ENCODE data around the gene OR6Y1.

Gene OR6Y1

GRCh38 chr1:158506369-158506987 lies 47.7 kb downstream of the OR6Y1 start:
- no peak for DNase-seq (ENCODE audit: low read depth)

DNA sequence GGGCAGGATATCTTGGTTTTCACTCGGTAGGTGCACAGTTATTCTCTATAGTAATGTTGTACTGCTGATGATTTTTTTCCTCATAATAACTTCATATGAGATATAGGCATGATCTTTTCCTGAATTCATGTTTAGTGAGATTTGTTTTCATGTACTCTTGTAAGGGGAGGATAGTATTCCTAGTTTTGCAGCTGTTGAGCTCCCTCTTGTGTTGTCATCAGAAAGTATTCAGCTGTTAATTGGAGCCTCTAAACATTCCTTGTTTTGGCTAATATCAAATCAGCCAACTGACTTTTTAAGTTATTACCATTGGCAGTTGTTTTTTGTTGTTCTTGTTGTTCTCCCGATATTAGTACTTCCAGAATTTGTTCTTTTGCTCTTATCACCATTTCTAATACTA lies 57.8 kb downstream of the OR6Y1 start:
- no peak for DNase-seq (ENCODE audit: low read depth)

- DNase-seq (ENCODE audit: low read depth), result no peak
Observed at GRCh38 chr1:158494796-158495195, 59.4 kb downstream of the OR6Y1 start.

Measured in activated T-helper 1 cell treated with Interleukin-2 at 50 U/mL for 16 hours (primary cell).